GM18909 (cell line): ENCODE data around the gene FRMPD2.

ENCODE experiments used
- ATAC-seq: cut with Tn5 transposase; IDR thresholded peaks from one replicate; pipeline ENCODE4 v1.9.1; 2021; ENCODE audit warnings: mild to moderate bottlenecking; ENCODE audit not compliant: unreplicated experiment, poor library complexity

Gene FRMPD2, protein sequence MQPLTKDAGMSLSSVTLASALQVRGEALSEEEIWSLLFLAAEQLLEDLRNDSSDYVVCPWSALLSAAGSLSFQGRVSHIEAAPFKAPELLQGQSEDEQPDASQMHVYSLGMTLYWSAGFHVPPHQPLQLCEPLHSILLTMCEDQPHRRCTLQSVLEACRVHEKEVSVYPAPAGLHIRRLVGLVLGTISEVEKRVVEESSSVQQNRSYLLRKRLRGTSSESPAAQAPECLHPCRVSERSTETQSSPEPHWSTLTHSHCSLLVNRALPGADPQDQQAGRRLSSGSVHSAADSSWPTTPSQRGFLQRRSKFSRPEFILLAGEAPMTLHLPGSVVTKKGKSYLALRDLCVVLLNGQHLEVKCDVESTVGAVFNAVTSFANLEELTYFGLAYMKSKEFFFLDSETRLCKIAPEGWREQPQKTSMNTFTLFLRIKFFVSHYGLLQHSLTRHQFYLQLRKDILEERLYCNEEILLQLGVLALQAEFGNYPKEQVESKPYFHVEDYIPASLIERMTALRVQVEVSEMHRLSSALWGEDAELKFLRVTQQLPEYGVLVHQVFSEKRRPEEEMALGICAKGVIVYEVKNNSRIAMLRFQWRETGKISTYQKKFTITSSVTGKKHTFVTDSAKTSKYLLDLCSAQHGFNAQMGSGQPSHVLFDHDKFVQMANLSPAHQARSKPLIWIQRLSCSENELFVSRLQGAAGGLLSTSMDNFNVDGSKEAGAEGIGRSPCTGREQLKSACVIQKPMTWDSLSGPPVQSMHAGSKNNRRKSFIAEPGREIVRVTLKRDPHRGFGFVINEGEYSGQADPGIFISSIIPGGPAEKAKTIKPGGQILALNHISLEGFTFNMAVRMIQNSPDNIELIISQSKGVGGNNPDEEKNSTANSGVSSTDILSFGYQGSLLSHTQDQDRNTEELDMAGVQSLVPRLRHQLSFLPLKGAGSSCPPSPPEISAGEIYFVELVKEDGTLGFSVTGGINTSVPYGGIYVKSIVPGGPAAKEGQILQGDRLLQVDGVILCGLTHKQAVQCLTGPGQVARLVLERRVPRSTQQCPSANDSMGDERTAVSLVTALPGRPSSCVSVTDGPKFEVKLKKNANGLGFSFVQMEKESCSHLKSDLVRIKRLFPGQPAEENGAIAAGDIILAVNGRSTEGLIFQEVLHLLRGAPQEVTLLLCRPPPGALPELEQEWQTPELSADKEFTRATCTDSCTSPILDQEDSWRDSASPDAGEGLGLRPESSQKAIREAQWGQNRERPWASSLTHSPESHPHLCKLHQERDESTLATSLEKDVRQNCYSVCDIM (N-terminal part only)

DNA sequence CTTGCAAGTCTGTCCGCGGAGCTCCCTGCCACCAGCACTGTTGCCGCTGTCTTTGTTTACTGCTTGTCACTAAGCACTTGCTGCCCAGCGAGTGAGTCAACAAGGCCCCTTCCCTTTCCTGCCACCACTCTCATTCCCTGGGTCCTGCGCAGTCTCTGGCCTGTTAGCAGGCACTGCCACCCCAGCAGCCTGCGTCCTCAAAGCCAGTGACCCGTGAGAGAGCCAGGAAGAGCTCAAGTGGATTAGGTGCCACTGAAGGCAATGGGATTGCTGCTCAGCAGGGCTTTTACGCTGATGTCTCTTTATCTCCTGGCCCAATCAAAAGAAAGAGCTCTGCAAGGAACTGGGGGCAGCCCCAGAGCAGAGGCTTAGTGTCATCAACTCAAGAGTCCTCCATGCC, at the start of gene FRMPD2:
TSS of gene FRMPD2 (minus strand) at position 61 of the 400 bp plus-strand sequence. CDS start 129 bp downstream, outside the sequence.
- no peak for ATAC-seq

DNA sequence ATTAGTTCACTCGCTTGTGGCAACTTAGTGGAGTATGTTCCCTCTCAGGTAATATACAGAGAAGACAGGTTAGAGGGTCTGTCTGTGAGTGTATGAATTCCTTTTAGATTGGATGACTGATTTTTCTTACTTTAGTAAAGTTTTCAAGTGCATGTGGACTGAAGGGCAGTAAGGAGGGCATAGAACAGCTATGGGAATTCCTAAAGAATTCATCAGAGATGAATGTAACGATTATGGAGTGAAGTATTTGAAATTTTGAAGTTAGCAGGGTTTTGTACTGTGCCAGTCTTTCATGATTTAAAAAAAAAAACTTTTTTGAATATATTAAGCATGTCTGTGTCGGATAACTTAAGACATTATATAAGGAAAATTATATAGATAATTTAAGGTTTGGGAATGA, 47.5 kb upstream of the FRMPD2 start:
- ATAC-seq, result no peak

GRCh38 chr10:48317321-48317990, 43.0 kb upstream of the FRMPD2 start:
- ATAC-seq, result no peak

- no peak for ATAC-seq
Observed at GRCh38 chr10:48316236-48316635, 41.7 kb upstream of the FRMPD2 start.

DNA sequence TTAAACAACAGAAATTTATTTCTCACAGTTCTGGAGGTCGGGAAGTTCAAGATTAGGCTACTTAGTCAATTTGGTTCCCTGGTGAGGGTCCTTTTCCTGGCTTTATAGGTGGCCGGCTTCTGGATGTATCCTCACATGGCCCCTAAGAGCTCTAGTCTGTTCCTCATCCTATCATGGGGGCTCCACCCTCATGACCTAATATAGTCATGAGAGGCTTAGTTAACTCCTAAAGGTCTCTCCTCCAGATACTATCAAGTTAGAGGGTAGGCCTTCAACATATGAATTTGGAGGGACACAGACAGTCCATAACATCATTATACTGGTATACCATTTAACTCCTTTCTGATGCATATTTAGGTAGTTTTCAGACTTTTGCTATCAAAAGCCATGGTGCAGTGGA, 39.6 kb upstream of the FRMPD2 start:
- ATAC-seq, result no peak

- no peak for ATAC-seq
Observed at GRCh38 chr10:48309711-48310226, 35.3 kb upstream of the FRMPD2 start.

- ATAC-seq, result no peak
Observed at GRCh38 chr10:48307711-48308018, 33.2 kb upstream of the FRMPD2 start.

DNA sequence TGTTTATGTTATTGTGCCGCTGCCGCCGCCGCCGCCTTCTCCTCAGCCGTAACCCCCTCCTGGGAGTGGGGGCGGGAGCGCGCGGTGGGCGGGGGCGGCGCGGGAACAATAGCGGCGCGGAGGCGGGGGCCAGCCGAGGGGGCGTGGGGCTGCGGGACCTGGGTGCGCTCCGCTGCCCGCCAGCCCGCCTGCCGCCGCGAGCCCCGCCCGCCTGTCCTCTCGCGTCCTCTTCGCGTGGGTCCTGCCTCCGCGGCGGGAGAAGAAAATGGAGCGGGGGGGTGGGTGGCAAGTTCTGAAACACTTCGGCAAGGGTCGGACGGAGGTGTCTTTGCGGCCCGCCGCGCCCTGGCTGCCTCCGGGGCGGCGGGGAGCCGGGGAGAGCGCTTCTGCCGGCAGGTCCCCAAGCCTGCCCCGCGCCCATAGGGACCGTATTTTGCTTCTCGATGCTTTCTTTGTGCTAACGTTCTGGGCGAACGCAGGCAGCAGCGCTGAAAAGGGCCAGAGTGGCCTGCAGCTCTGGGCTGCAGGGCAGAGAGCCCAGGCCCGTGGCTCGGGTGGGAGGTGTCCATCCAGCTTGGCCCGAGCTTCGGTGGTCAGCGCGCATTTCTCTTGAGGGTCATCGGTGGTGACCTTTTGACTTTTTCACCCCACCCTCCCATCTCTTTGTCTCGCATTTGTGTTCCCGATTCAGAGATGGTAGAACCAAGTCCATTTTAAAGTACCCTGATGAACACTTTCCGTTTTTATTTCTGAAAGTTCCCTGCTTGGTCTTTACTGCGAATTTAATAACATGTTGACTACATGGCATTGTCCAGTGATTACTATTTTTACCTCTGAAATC, 32.6 kb upstream of the FRMPD2 start:
- ATAC-seq, result peak; percentile 37

DNA sequence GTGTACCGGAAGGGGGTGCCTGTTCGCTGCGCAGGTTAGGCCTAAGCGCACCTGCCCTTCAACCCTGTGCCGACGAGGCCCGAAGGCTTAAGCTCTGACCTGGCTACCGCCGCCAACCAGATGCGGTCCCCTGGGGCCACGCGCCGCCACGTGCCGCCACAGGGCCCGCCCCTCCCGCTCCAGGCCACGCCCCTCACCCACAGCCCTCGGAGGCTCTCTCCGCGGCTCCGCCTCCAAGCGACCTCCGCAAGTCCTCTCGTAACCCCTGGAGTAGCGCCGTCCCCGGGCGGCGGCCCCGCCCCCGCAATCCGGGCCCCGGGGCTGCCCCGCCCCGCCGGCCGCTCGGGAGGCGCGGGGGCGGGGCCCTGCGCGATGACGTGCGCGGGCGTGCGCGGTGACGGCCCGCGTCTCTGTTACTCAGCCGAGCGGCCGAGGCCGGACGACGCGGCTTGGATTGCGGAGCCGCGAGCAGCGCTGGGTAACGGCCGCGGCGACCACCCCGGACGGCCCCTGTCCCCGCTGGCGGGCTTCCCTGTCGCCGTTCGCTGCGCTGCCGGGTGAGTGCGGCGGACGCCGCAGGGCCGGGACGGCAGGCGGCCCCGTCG, 31.9 kb upstream of the FRMPD2 start, which contains the start of gene MAPK8:
TSS of gene MAPK8 (plus strand) at position 413 of the 605 bp plus-strand sequence. CDS start 94,984 bp downstream, outside the sequence.
- peak; percentile 87 for ATAC-seq

GRCh38 chr10:48305905-48306264, 31.4 kb upstream of the FRMPD2 start:
- no peak for ATAC-seq

GRCh38 chr10:48302515-48303476, 28.3 kb upstream of the FRMPD2 start:
- no peak for ATAC-seq

GRCh38 chr10:48300556-48300955, 26.1 kb upstream of the FRMPD2 start:
- ATAC-seq, result no peak

DNA sequence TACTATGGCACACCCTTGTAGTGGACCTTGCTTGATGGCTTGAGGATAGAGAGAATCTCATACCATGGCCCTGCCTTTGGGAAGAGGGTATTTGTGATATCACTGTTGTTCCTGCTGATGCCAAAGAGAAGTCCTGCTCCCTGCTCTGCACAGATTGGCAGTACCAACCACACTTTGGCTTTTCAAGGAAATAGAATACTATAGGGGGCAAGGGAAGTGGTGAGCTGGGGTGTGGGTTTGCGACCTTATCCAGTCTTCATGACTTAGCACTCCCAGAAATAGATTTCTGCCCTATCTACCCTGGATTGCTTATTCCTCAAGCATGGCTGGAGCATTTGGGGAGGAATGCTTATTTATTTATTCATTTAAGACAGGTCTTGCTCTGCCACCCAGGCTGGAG, 25.2 kb upstream of the FRMPD2 start:
- ATAC-seq, result no peak

DNA sequence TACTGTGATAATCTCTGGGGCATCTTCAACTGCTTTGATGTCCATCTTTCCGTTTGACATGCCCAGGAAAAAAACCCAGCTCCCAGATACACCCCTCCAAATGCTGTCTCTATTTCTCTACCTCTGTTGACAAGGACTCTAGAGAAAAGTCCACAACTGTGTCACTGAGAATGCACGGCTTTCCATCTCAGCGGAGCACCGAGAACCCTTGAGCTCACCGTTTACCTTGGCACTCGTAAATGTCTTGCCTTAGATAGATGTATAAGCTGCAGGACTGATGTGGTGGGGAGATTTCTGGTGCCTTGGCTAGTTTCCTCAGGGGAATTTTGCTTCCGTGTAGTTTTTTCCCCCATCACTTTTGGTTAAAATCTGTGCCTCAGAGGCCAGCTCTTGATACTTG, 24.6 kb upstream of the FRMPD2 start:
- no peak for ATAC-seq

GRCh38 chr10:48296576-48297098, 22.1 kb upstream of the FRMPD2 start:
- ATAC-seq, result no peak

- ATAC-seq, result no peak
Observed at GRCh38 chr10:48294431-48294830, 19.9 kb upstream of the FRMPD2 start.

DNA sequence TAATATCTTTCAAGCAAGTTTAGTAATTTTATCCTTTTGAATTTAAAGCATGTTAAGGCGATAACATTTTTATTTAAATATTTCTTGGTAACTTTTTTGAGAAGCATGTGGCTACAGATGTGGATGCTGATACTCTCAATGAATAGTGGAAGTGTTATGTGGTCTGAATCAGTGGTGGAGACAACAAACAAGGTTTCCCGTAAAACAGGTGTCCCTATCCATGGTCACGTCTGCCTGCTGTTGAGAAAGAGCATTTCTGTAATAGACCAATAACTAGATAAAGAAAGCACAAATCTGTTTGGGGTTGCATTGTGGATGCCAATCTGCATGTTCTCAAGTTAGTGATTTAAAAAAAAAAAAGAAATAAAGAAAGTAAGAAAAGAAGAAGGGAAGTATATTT, 18.1 kb upstream of the FRMPD2 start:
- no peak for ATAC-seq
